Neural progenitor cell (in vitro differentiated cells): ENCODE data around the gene VAV2.

ENCODE experiments used
- CTCF ChIP-seq: fragments of 200-600 bp; sonication (generic); IDR thresholded peaks from 2 replicates; pipeline ENCODE4 v1.5.1; 2017; ENCODE audit warnings: antibody characterized with exemption, mild to moderate bottlenecking
- EZH2phosphoT487 ChIP-seq: fragments of 200-600 bp; sonication (generic); IDR thresholded peaks from 2 replicates; pipeline ENCODE4 v1.6.1; 2017; ENCODE audit warnings: antibody characterized with exemption

GRCh38 chr9:133927041-133927440 is 65.1 kb downstream of the VAV2 start:
- TF ChIP-seq CTCF: no peak
- no peak for TF ChIP-seq EZH2phosphoT487
